Fibroblast of the aortic adventitia (primary cell): Measurements from ENCODE around the gene MAGT1. TPM values are rescaled to one million over a fixed set of nuclear protein-coding genes. Genes with fewer than 3 reads are reported as not detected.
"Not testable (repeated sequence)": the region's sequence is repeated elsewhere in the genome, so short reads cannot be mapped to it uniquely, and the experiment has no call there.

Experiments used
- DNase-seq: peaks from one replicate; pipeline ENCODE4 v3.0.0-alpha.2; 2010; ENCODE audit warnings: low read depth
- H3K4me3 ChIP-seq: 2 replicates; pipeline ENCODE4 v1.5.1; 2011; ENCODE audit warnings: low read depth, mild to moderate bottlenecking, control low read depth, low read length, moderate library complexity
- CTCF ChIP-seq: IDR thresholded peaks from 2 replicates; pipeline ENCODE4 v1.5.1; 2011; ENCODE audit warnings: mild to moderate bottlenecking, low read length, control low read depth, inconsistent platforms; ENCODE audit not compliant: insufficient read depth
- total RNA-seq: library from RNA; depleted of rRNA; stranded (reverse); fragments of >200 nt; gene quantifications from 2 replicates; pipeline ENCODE4 v1.2.3, GENCODE V29; 2012; ENCODE audit warnings: low replicate concordance

MAGT1 gene
- total RNA-seq, 1 donor, result 119 TPM

GRCh38 chrX:77901506-77901905 lies 6.3 kb upstream of the MAGT1 start:
- no peak for TF ChIP-seq CTCF
- no peak for DNase-seq
- H3K4me3 ChIP-seq, result no peak overlapping the region

- no peak for DNase-seq
- no peak for TF ChIP-seq CTCF
- peak overlapping the region; percentile 75 for H3K4me3 ChIP-seq
These were observed 5.5 kb upstream of the MAGT1 start for GRCh38 chrX:77900688-77901087.

GRCh38 chrX:77899081-77899828 lies 4.0 kb upstream of the MAGT1 start, which contains the start of gene COX7B:
Gene COX7B, plus strand, starts transcription at chrX:77899468. Its CDS starts 86 bp downstream, at chrX:77899554.
- DNase-seq, result peak; percentile 98
- H3K4me3 ChIP-seq, result peak within 1 kb of the TSS; percentile 75
- peak; percentile 54 for TF ChIP-seq CTCF

DNA sequence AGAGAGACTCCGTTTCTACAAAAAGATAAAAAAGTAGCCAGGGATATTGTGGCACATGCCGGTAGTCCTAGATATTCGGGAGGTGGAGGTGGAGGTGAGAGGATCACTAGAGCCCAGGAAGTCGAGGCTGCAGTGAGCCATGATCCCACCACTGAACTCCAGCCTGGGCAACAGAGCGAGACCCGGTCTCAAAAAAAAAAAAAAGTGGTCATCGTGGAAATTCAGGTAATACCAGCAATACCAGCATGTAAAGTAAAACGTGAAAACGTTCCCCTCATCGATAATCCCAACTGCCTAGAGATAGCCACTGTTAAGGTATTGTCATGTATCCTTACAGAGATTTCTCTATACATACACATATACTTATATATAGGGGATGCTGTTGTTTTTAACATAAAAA lies 1.5 kb downstream of the MAGT1 start:
- no peak for DNase-seq
- no peak for TF ChIP-seq CTCF
- H3K4me3 ChIP-seq, result peak overlapping the region; percentile 85

- H3K4me3 ChIP-seq, result no peak overlapping the region
- no peak for DNase-seq
- TF ChIP-seq CTCF, result no peak
These were observed 2.3 kb downstream of the MAGT1 start for GRCh38 chrX:77892887-77893286.

- not testable (repeated sequence) for DNase-seq, H3K4me3 ChIP-seq
These were observed 13.8 kb downstream of the MAGT1 start for GRCh38 chrX:77881418-77881817.

DNA sequence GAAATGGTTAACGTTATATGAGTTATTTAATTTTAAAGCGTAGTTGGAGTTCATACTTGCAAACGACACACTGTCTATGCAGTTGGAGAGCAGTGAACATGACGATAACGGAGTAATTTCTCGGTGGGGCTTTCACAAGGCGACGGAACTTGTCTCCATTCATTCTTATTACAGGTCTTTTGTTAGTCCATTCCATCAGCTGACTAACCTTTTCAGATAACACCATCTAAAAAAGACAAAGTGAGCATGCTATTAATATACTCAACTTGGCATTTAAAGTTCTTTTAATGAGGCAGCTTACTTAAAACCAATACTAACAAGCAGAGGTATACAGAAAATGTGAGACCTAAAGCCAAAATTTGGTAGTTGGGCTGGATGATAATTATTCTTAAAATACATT lies 19.9 kb downstream of the MAGT1 start:
- no peak overlapping the region for H3K4me3 ChIP-seq
- no peak for TF ChIP-seq CTCF
- no peak for DNase-seq

DNA sequence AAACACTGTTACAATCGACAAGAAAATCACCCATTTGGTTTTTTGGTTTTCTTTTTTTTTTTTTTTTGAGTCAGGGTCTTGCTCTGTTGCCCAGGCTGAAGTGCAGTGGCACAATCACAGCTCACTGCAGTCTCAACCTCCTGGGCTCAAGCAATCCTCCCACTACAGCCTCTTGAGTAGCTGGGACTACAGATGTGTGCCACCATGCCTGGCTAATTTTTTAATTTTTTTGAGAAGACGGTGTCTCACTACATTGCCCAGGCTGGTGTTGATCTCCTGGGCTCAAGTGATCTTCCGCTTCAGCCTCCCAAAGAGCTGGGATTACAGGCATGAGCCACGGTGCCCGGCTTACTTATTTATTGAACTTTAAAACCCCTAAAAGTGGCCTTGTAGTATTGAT lies 63.7 kb downstream of the MAGT1 start:
- not testable (repeated sequence) for H3K4me3 ChIP-seq, DNase-seq

DNA sequence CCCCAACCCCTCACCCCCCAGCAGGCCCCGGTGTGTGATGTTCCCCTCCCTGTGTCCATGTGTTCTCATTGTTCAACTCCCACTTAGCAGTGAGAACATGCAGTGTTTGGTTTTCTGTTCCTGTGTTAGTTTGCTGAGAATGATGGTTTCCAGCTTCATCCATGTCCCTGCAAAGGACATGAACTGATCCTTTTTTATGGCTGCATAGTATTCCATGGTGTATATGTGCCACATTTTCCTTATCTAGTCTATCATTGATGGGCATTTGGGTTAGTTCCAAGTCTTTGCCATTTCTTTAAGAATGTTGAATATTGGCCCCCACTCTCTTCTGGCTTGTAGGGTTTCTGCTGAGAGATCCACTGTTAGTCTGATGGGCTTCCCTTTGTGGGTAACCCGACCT lies 73.2 kb downstream of the MAGT1 start:
- not testable (repeated sequence) for H3K4me3 ChIP-seq, DNase-seq
